ACC112 (cell line): Measurements from ENCODE around the gene STX19.

Experiments
- H2AFZ ChIP-seq: fragments of 200-600 bp; sonication (generic); one replicate; pipeline ENCODE4 v1.6.0; 2017; ENCODE audit warnings: antibody characterized with exemption, low read length; ENCODE audit not compliant: unreplicated experiment
- H3K27ac ChIP-seq: fragments of 200-600 bp; sonication (generic); 2 replicates; pipeline ENCODE4 v1.5.1; 2014; ENCODE audit warnings: low read depth, mild to moderate bottlenecking, antibody characterized with exemption, low read length, moderate library complexity
- H3K27me3 ChIP-seq: fragments of 200-600 bp; sonication (generic); 2 replicates; pipeline ENCODE4 v1.6.1; 2014; ENCODE audit warnings: mild to moderate bottlenecking, antibody characterized with exemption, low read length, moderate library complexity, mixed read lengths; ENCODE audit not compliant: insufficient read depth
- H3K36me3 ChIP-seq: fragments of 200-600 bp; sonication (generic); 2 replicates; pipeline ENCODE4 v1.6.1; 2016; ENCODE audit warnings: mild to moderate bottlenecking, antibody characterized with exemption, low read length, moderate library complexity, mixed read lengths; ENCODE audit not compliant: insufficient read depth
- H3K4me1 ChIP-seq: fragments of 200-600 bp; sonication (generic); one replicate; pipeline ENCODE4 v1.6.1; 2016; ENCODE audit warnings: low read length, mixed read lengths; ENCODE audit not compliant: insufficient read depth, unreplicated experiment, control insufficient read depth
- H3K4me3 ChIP-seq: fragments of 200-600 bp; sonication (generic); 2 replicates; pipeline ENCODE4 v1.5.1; 2014; ENCODE audit warnings: mild to moderate bottlenecking, low read depth, low read length
- H3K79me2 ChIP-seq: fragments of 200-600 bp; sonication (generic); one replicate; pipeline ENCODE4 v1.6.0; 2016; ENCODE audit warnings: low read length; ENCODE audit not compliant: control insufficient read depth, unreplicated experiment, insufficient read depth

Gene STX19

DNA sequence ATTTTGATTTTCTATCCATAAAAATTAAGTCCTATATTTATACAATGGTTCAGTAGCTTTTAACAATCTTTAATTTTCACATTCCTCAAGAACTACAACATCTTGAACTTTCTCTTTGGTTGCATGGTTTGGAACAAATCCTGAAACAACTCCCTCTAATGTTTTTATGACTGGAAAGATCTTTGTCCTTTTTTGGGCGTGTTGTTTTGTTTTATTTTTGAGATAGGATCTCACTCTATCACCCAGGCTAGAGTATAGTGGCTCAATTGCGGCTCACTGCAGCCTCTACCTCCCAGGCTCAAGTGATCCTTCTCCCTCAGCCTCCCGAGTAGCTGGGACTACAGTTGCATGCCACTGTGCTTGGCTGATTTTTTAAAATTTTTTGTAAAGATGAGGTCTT, 4.0 kb downstream of the STX19 start:
- H3K36me3 ChIP-seq: no peaks in the 10 kb centered on the region; the same call in 1 of the 2 replicates
- H2AFZ ChIP-seq: no peak overlapping the region
- no peak overlapping the region for H3K4me3 ChIP-seq
- no peaks in the 10 kb centered on the region for H3K79me2 ChIP-seq
- no peaks in the 10 kb centered on the region for H3K4me1 ChIP-seq
- H3K27me3 ChIP-seq: no peaks in the 10 kb centered on the region
- no peak overlapping the region for H3K27ac ChIP-seq

DNA sequence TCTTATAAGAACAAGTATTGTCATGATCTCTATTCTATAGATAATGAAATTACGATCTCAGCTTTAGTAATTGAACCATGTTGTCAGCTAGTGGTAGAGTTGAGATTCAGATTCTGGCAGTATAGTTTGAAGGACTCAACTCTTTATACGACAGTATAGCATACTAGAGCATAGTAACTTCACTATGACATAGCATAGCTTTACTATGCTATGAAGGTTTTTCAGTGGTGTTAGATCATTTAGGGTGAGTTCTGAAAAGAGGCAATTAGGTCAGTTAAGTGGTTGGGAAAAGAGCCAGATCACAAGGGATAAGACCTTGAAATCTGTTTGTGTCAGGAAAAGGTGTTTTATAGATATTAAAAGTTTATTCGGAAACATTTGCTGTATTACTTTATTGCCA, 8.1 kb downstream of the STX19 start:
- Histone ChIP-seq H3K4me3 (no peak overlapping the region), H3K36me3 (no peaks in the 10 kb centered on the region), H2AFZ (no peak overlapping the region), H3K79me2 (no peaks in the 10 kb centered on the region), H3K27ac (no peak overlapping the region), H3K27me3 (no peaks in the 10 kb centered on the region), H3K4me1 (no peaks in the 10 kb centered on the region)

DNA sequence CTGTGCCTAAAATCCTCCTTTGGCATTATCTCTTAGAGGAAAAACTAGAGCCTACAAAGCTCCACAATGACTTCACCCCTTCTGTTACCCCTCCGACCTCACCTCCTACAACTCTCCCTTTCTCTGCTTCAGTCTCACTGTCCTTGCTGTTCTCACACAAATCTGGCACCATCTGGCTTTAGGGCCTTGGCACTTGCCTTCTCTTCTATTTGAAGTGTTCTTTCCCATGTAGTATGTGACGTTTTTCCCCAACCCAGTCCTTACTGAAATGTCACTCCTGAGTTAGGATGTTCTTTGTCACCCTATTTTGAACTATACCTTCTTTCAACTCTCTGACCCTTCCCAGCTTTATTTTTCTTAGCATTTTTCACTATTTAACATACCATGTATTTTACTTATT, 8.7 kb downstream of the STX19 start:
- H3K27ac ChIP-seq: no peak overlapping the region

DNA sequence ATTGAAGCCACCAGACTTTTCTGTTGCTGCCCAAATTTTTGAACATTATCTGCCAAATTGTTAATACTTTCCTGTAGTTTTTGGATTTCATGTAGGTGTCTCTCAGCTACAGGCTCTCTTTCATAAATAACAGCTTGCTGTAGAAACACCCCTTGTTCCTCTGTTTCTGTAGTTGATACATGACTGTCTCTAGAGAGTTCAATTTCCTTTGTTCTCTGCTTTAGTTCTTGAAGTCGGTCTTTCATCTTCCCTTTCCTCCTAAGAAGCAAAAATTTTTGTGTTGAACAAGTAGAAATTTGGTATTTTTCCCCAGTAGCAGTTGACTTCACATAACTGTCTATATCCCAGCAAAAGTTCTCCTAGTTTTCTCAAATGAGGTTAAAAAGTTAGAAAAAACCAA, 13.4 kb downstream of the STX19 start:
- H3K79me2 ChIP-seq: no peaks in the 10 kb centered on the region
- no peak overlapping the region for H3K4me3 ChIP-seq
- peaks cover 2% of the 10 kb centered on the region; the same call in 1 of the 2 replicates for H3K36me3 ChIP-seq
- H3K27ac ChIP-seq: no peak overlapping the region
- no peaks in the 10 kb centered on the region for H3K4me1 ChIP-seq
- H2AFZ ChIP-seq: no peak overlapping the region
- no peaks in the 10 kb centered on the region for H3K27me3 ChIP-seq

More for the DNA sequence above, 8.7 kb downstream of the STX19 start:
- no peak overlapping the region for H2AFZ ChIP-seq
- H3K27me3 ChIP-seq: no peaks in the 10 kb centered on the region
- no peak overlapping the region for H3K4me3 ChIP-seq
- H3K36me3 ChIP-seq: no peaks in the 10 kb centered on the region
- H3K4me1 ChIP-seq: no peaks in the 10 kb centered on the region
- no peaks in the 10 kb centered on the region for H3K79me2 ChIP-seq

DNA sequence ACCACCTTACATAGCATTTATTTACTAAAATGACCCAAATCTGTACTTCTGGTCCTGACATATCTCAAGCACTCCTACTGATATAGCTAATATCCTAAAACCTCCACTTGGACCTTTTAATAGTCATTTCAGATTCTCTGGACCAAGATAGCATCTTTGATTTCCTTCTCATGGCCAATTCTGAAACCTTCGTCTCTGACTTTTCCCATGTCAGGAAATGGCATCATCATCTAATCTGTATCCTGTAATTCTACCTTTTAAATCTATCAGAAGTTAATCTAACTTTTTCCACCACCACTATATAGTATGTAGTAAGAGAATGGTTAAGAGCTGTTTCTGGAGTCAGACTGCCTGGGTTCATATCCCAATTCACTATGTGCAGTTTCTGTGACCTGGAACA, 16.2 kb downstream of the STX19 start:
- H3K27ac ChIP-seq: no peak overlapping the region
- no peaks in the 10 kb centered on the region for H3K27me3 ChIP-seq
- H3K36me3 ChIP-seq: peaks cover 2% of the 10 kb centered on the region; the same call in 1 of the 2 replicates
- H2AFZ ChIP-seq: no peak overlapping the region
- no peak overlapping the region for H3K4me3 ChIP-seq
- no peaks in the 10 kb centered on the region for H3K4me1 ChIP-seq
- no peaks in the 10 kb centered on the region for H3K79me2 ChIP-seq

DNA sequence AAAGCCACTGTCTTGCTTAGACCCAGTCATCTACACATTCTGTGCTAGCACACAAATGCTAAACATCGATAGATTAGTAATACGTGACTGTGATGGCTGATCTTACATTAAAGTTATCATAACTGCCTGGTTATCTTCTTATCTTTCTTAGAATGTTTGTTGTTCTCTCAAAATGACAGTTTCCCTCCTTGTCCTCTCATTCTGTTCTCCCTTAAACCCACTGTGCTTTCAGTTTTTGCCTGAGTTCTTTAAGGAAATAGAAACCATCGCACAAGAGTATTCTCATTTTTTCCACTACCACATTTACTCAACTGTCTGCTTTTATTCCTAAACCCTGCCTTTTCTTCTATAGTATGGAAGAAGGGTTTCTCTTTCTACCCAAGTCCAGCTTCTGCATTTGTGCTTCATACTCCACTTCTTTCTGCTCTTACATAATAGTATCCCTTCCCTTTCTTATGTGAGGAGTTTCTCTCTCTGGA, 17.1 kb downstream of the STX19 start:
- H3K27ac ChIP-seq: no peak overlapping the region
- H3K79me2 ChIP-seq: no peaks in the 10 kb centered on the region
- H3K27me3 ChIP-seq: no peaks in the 10 kb centered on the region
- peaks cover 2% of the 10 kb centered on the region; the same call in 1 of the 2 replicates for H3K36me3 ChIP-seq
- H3K4me3 ChIP-seq: no peak overlapping the region
- H2AFZ ChIP-seq: no peak overlapping the region
- no peaks in the 10 kb centered on the region for H3K4me1 ChIP-seq

DNA sequence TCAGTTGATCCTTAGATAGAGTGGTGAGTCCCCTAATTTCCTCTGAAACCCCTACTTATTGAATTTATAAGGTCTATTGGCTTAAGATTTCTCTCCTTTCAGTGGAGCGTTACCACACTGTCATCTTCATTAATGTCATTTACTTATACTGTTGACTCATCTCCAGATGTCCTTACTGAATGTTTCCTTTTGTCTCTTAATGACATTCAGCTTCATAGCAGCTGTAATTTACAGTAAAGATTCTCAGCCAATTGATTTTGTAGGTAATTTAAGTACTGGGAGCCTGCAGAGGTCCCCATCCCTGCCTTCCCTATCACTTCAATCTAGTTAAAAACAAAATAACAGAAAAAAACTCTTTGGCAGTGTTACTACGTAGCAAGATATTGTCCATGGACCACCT, 18.8 kb downstream of the STX19 start:
- Histone ChIP-seq H3K36me3 (peaks cover 2% of the 10 kb centered on the region; the same call in 1 of the 2 replicates), H3K79me2 (no peaks in the 10 kb centered on the region), H2AFZ (no peak overlapping the region), H3K4me3 (no peak overlapping the region), H3K4me1 (no peaks in the 10 kb centered on the region), H3K27ac (no peak overlapping the region), H3K27me3 (no peaks in the 10 kb centered on the region)

DNA sequence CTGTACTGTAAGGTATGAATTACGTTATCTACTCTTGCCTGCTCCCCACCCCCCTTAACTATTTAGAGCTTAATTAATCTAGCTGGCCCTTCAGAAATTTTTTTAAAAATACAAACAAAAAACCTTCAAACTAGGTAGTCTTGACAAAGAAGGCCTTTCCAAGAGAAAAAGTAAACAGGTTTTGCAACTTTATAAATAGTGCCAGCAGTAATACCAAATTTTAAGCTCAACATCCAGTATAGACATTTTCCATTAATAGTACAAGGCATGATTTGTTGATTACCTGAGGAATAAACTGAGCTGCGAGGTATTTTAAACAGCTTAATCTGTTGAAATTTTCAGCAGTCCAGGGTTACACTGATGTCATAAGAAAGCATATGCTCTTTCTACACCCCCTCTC, 20.1 kb downstream of the STX19 start:
- Histone ChIP-seq H3K4me3 (no peak overlapping the region), H3K79me2 (no peaks in the 10 kb centered on the region), H3K27ac (no peak overlapping the region), H3K36me3 (no peaks in the 10 kb centered on the region), H3K4me1 (no peaks in the 10 kb centered on the region), H2AFZ (no peak overlapping the region), H3K27me3 (no peaks in the 10 kb centered on the region)

DNA sequence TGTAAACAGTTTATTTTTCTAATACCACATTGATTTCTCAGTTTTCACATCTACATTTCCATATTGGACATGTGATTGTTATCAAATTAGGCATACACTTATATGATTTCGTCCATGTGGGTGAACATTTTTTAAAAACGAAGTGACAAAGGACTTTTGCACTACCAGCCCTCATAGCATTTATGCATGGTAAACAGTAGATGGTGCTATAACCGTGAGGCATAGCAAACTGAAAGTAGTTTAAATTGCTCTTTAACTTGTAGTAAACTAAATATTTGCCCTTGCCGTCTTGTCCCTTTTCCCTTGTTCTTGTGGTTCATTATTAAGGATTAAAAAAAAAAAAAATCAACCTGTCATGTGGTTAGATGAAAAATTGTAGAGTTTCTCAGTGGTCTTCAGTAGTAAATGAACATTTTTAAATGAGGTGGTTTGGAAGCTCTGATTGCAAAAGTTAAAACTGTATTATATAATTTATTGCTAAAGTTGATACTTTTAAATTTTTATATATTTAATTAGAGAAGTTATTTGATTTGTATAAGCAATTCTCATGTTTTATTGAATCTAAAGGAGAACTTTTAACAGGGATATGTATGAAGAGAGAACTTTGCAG, 24.0 kb downstream of the STX19 start:
- no peak overlapping the region for H2AFZ ChIP-seq

DNA sequence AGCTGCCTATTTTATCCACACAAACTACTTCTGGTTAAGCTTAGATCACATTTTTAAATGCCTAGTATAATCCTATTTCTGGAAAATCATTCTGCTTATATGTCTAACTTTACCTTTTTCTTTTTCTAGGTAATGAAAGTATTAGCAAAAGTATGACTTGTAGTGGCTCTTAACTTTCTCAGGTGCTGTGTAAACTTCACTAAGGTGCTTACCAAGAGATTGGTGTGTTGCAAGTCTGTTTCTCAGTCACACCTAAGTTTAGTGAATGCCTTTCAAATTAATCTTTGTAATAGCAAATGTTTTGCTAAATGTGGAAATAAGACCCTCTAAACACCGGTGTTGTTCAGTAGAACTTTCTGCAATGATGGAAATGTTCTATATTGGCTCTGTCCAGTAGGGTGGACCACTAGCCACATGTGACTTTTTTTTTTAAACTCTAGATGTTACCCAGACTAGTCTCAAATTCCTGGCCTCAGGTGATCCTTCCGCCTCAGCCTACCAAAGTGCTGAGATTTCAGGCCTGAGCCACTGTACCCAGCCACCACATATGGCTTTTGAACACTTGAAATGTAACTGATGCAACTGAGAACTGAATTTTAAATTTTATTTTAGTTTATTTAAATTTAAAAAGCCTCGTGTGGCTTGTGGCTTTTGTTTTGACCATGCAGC, 26.4 kb downstream of the STX19 start:
- Histone ChIP-seq H3K27me3 (no peaks in the 10 kb centered on the region), H3K79me2 (no peaks in the 10 kb centered on the region), H3K4me1 (no peaks in the 10 kb centered on the region), H3K36me3 (no peaks in the 10 kb centered on the region), H2AFZ (no peak overlapping the region), H3K4me3 (no peak overlapping the region), H3K27ac (no peak overlapping the region)

More for the DNA sequence above, 24.0 kb downstream of the STX19 start:
- no peaks in the 10 kb centered on the region for H3K79me2 ChIP-seq
- H3K4me3 ChIP-seq: peak overlapping the region; percentile 52
- no peaks in the 10 kb centered on the region for H3K36me3 ChIP-seq
- H3K4me1 ChIP-seq: no peaks in the 10 kb centered on the region
- H3K27ac ChIP-seq: no peak overlapping the region
- no peaks in the 10 kb centered on the region for H3K27me3 ChIP-seq

DNA sequence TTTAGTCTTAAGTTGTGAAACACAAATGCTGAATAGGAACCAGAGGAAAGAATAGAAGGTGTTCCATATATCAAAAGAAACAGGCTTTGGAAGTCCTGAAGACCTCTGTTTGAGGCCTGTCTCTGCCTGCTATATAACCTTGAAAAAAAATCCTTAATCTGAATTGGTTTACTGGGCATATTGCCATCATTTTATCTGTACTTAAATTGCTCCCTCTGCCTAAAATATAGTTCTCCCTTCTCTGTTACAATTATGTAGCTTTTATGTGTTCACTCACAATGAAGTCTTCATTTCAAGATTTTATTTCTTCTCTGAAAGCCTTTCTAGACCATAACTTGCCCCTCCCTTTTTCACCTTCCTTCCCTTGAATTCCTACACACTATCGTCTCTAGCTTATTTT, 27.2 kb downstream of the STX19 start:
- H3K4me3 ChIP-seq: no peak overlapping the region
- no peaks in the 10 kb centered on the region for H3K4me1 ChIP-seq
- no peaks in the 10 kb centered on the region for H3K36me3 ChIP-seq
- H3K27ac ChIP-seq: no peak overlapping the region
- H3K79me2 ChIP-seq: no peaks in the 10 kb centered on the region
- H2AFZ ChIP-seq: no peak overlapping the region
- no peaks in the 10 kb centered on the region for H3K27me3 ChIP-seq
